HCT116 (cell line): ENCODE results near the gene SLC17A4. TPM values are rescaled to one million over a fixed set of nuclear protein-coding genes. Genes with fewer than 3 reads are reported as not detected.

ENCODE experiments used
- ATAC-seq: fragments of 200-7000 bp; cut with Tn5 transposase; 2 replicates; pipeline ENCODE4 v1.9.1; 2020; ENCODE audit warnings: mild to moderate bottlenecking, moderate library complexity
- BruUV-seq: library from RNA; stranded (reverse); fragments of 400-500 nt; replicated peaks from 2 replicates; lab custom pipeline; 2021; lab: Mats Ljungman, UMichigan
- CTCF ChIA-PET: fragments of 300-600 bp; sonication (Branson Sonifier 250); formaldehyde crosslinking; loops from one replicate; lab custom pipeline; 2021; ENCODE audit warnings: antibody characterized with exemption; lab: Charles Lee
- POLR2A ChIA-PET: fragments of 300-600, 350-600 bp; sonication (Branson Sonifier 250); formaldehyde crosslinking; loops from one replicate; lab custom pipeline; 2021; ENCODE audit warnings: antibody characterized with exemption; lab: Charles Lee
- RAD21 ChIA-PET, 2 experiments: fragments of 300-600 bp; sonication (Branson Sonifier 250); formaldehyde crosslinking; loops; one replicate each; lab custom pipeline; 2023; ENCODE audit warnings: low total read pairs in 2 of 2; ENCODE audit not compliant: uncharacterized antibody in 2 of 2, unreplicated experiment in 2 of 2, low non-redundant PET in 1 of 2; lab: Charles Lee
- DNase-seq: peaks from one replicate; pipeline ENCODE4 v3.0.0-alpha.2; 2010; ENCODE audit warnings: low read depth, low spot score
- H2AFZ ChIP-seq: fragments of 200-600 bp; shearing (Covaris generic), sonication (generic); 2 replicates; pipeline ENCODE4 v1.6.1; 2017; ENCODE audit warnings: low read depth, mixed run types, mixed read lengths, antibody characterized with exemption, low read length; ENCODE audit not compliant: poor library complexity, severe bottlenecking
- H3K27ac ChIP-seq: 2 replicates; pipeline ENCODE4 v1.5.1; 2012; ENCODE audit warnings: low read depth, low read length
- H3K27me3 ChIP-seq: fragments of 200-600 bp; sonication (generic); 2 replicates; pipeline ENCODE4 v1.6.1; 2016; ENCODE audit warnings: mixed run types, low read length, mixed read lengths; ENCODE audit not compliant: insufficient read depth
- H3K36me3 ChIP-seq, 2 experiments: fragments of 200-500 bp in 1 of 2; fragments of 200-600 bp in 1 of 2; sonication (Bioruptor generic) in 1 of 2; sonication (generic) in 1 of 2; 2 replicates each; pipeline versions ENCODE4 v1.5.1 to v1.6.1; 2014 to 2016; ENCODE audit warnings: low read length in 2 of 2, inconsistent platforms in 1 of 2, mixed read lengths in 1 of 2, mixed run types in 1 of 2; ENCODE audit not compliant: insufficient read depth in 2 of 2, control insufficient read depth in 1 of 2
- H3K4me1 ChIP-seq, 2 experiments: fragments of 200-600 bp in 1 of 2; sonication (generic) in 1 of 2; 2 replicates each; pipeline versions ENCODE4 v1.5.1 to v1.6.1; 2012 to 2017; ENCODE audit warnings: low read length in 2 of 2, inconsistent platforms in 1 of 2, mild to moderate bottlenecking in 1 of 2, mixed read lengths in 1 of 2, mixed run types in 1 of 2, moderate library complexity in 1 of 2; ENCODE audit not compliant: insufficient read depth in 2 of 2, control insufficient read depth in 1 of 2
- H3K4me2 ChIP-seq: fragments of 200-600 bp; sonication (generic); 2 replicates; pipeline ENCODE4 v1.6.1; 2017; ENCODE audit warnings: mixed run types, low read length, mixed read lengths
- H3K4me3 ChIP-seq, 2 experiments: fragments of 200-600 bp in 1 of 2; sonication (generic) in 1 of 2; replicated peaks in 1 of 2; 2 replicates each; pipeline ENCODE4 v1.5.1; 2011 to 2016; ENCODE audit warnings: low read length in 2 of 2, control low read depth in 1 of 2, low read depth in 1 of 2, mild to moderate bottlenecking in 1 of 2, mixed read lengths in 1 of 2, mixed run types in 1 of 2
- H3K79me2 ChIP-seq: fragments of 200-600 bp; sonication (generic); 2 replicates; pipeline ENCODE4 v1.6.1; 2017; ENCODE audit warnings: mild to moderate bottlenecking, mixed run types, low read length, moderate library complexity, mixed read lengths; ENCODE audit not compliant: insufficient read depth
- H3K9ac ChIP-seq: fragments of 200-600 bp; sonication (generic); 2 replicates; pipeline ENCODE4 v1.6.1; 2016; ENCODE audit warnings: low read length, mixed read lengths
- H3K9me2 ChIP-seq: fragments of 200-600 bp; sonication (generic), shearing (Covaris generic); 2 replicates; pipeline ENCODE4 v1.6.1; 2017; ENCODE audit warnings: mixed run types, mild to moderate bottlenecking, moderate library complexity; ENCODE audit not compliant: insufficient read depth
- H3K9me3 ChIP-seq, 2 experiments: fragments of 200-500 bp in 1 of 2; fragments of 200-600 bp in 1 of 2; sonication (Bioruptor generic) in 1 of 2; sonication (generic) in 1 of 2; 2 replicates each; pipeline ENCODE4 v1.6.1; 2014 to 2017; ENCODE audit warnings: low read length in 2 of 2, mixed read lengths in 2 of 2, inconsistent platforms in 1 of 2, low read depth in 1 of 2, mild to moderate bottlenecking in 1 of 2, mixed run types in 1 of 2, moderate library complexity in 1 of 2; ENCODE audit not compliant: control insufficient read depth in 1 of 2, insufficient read depth in 1 of 2
- H4K20me1 ChIP-seq: fragments of 200-600 bp; sonication (generic), shearing (Covaris generic); 2 replicates; pipeline ENCODE4 v1.6.1; 2017; ENCODE audit warnings: mixed run types, mild to moderate bottlenecking, moderate library complexity; ENCODE audit not compliant: insufficient read depth
- CTCF ChIP-seq, 3 experiments: fragments of 200-600 bp in 1 of 3; sonication (generic) in 1 of 3; IDR thresholded peaks in 2 of 3; conservative IDR thresholded peaks in 1 of 3; 2 replicates each; pipeline ENCODE4 v1.5.1; 2012 to 2017; ENCODE audit warnings: low read depth in 2 of 3, low read length in 2 of 3, antibody characterized with exemption in 1 of 3, borderline replicate concordance in 1 of 3, control low read depth in 1 of 3, mild to moderate bottlenecking in 1 of 3, mixed read lengths in 1 of 3, mixed run types in 1 of 3, moderate library complexity in 1 of 3; ENCODE audit not compliant: insufficient read depth in 1 of 3
- EGR1 ChIP-seq: IDR thresholded peaks from 2 replicates; pipeline ENCODE4 v1.6.1; 2012; ENCODE audit warnings: low read depth
- EZH2 ChIP-seq: fragments of 200-600 bp; sonication (generic); IDR thresholded peaks from 2 replicates; pipeline ENCODE4 v1.6.1; 2017; ENCODE audit warnings: antibody characterized with exemption, mixed run types
- FOSL1 ChIP-seq: IDR thresholded peaks from 2 replicates; pipeline ENCODE4 v1.6.1; 2012; ENCODE audit warnings: low read depth
- JUND ChIP-seq: IDR thresholded peaks from 2 replicates; pipeline ENCODE4 v1.6.1; 2012
- MAX ChIP-seq: IDR thresholded peaks from 2 replicates; pipeline ENCODE4 v1.6.1; 2012
- REST ChIP-seq: IDR thresholded peaks from 2 replicates; pipeline ENCODE4 v1.6.1; 2012; ENCODE audit warnings: low read depth
- SIN3A ChIP-seq: IDR thresholded peaks from 2 replicates; pipeline ENCODE4 v1.6.1; 2012; ENCODE audit warnings: low read depth
- SP1 ChIP-seq: IDR thresholded peaks from 2 replicates; pipeline ENCODE4 v1.6.1; 2012; ENCODE audit warnings: low read depth
- SRF ChIP-seq: IDR thresholded peaks from 2 replicates; pipeline ENCODE4 v1.6.1; 2012; ENCODE audit warnings: low read depth
- TCF7L2 ChIP-seq: IDR thresholded peaks from 2 replicates; pipeline ENCODE4 v1.7.0; 2011; ENCODE audit warnings: borderline replicate concordance, inconsistent platforms; ENCODE audit not compliant: insufficient read depth, insufficient read length; ENCODE audit errors: extremely low read depth
- YY1 ChIP-seq: IDR thresholded peaks from 2 replicates; pipeline ENCODE4 v1.6.1; 2011; ENCODE audit warnings: low read length, low read depth, moderate library complexity, mild to moderate bottlenecking; ENCODE audit not compliant: insufficient replicate concordance; ENCODE audit errors: extremely low read depth
- ZBTB33 ChIP-seq: IDR thresholded peaks from 2 replicates; pipeline ENCODE4 v1.6.1; 2011; ENCODE audit warnings: mild to moderate bottlenecking, low read length, moderate library complexity; ENCODE audit not compliant: insufficient replicate concordance; ENCODE audit errors: extremely low read depth
- ZFX ChIP-seq: fragments of 450-650 bp; IDR thresholded peaks from 2 replicates; pipeline ENCODE4 v1.6.1; 2017
- ZNF274 ChIP-seq: fragments of 200-500 bp; sonication (Bioruptor generic); IDR thresholded peaks from 2 replicates; pipeline ENCODE4 v1.6.1; 2014; ENCODE audit warnings: mild to moderate bottlenecking, low read depth, low read length, inconsistent platforms
- intact Hi-C: fragments of 100-400 bp; cut with micrococcal nuclease; formaldehyde crosslinking; loops from 2 replicates; pipeline ENCODE4 v1.10.0; 2022
- total RNA-seq: library from RNA; stranded (reverse); gene quantifications from one replicate; pipeline ENCODE4 v1.2.1, GENCODE V29; 2021; ENCODE audit not compliant: unreplicated experiment

The SLC17A4 gene
- total RNA-seq, 1 experiment from 2014 or later = not detected

GRCh38 chr6:25821341-25821740 lies 66.8 kb downstream of the SLC17A4 start (continued):
- TF ChIP-seq MAX (no peak), SIN3A (no peak)

- RAD21 ChIA-PET = no interaction called here
- H3K79me2 ChIP-seq = no peaks in the 10 kb centered on the region
- intact Hi-C loops = no loop called here
- H3K36me3 ChIP-seq = no peaks in the 10 kb centered on the region
- no peaks in the 10 kb centered on the region for H3K27me3 ChIP-seq
- no peak overlapping the region for H3K4me2 ChIP-seq
- CTCF ChIA-PET = no interaction called here
- no peaks in the 10 kb centered on the region for H4K20me1 ChIP-seq
- DNase-seq (no peak), ATAC-seq (no peak)
- H3K27ac ChIP-seq = no peak overlapping the region
- TF ChIP-seq EGR1 = no peak
- no peak for TF ChIP-seq TCF7L2
- no peak for TF ChIP-seq CTCF (IDR thresholded peaks at IDR 0.05 in 2 of 3, conservative IDR thresholded peaks at IDR 0.05 in 1 of 3; ENCODE audit: borderline replicate concordance in 1 of 3, insufficient read depth in 1 of 3, low read depth in 2 of 3, low read length in 2 of 3)
- TF ChIP-seq SRF = no peak
- TF ChIP-seq MAX = no peak
- TF ChIP-seq YY1 = no peak
- no peak for TF ChIP-seq REST
- no peak for TF ChIP-seq ZNF274
- TF ChIP-seq ZBTB33 = no peak
- no peak for TF ChIP-seq SP1
- no peak for TF ChIP-seq FOSL1
- no peak for TF ChIP-seq SIN3A
- TF ChIP-seq ZFX = no peak
- no peak for TF ChIP-seq EZH2
- TF ChIP-seq JUND = no peak
- POLR2A ChIA-PET = no interaction called here
- H3K9me2 ChIP-seq = no peaks in the 10 kb centered on the region
- H3K4me1 ChIP-seq = no peaks in the 10 kb centered on the region
- no peaks in the 10 kb centered on the region for H3K9me3 ChIP-seq
- no peak overlapping the region for H3K9ac ChIP-seq
- no peak overlapping the region for H2AFZ ChIP-seq
- H3K4me3 ChIP-seq = no peak overlapping the region
- no TSS peak for BruUV-seq
Observed at GRCh38 chr6:25829375-25829774, 74.8 kb downstream of the SLC17A4 start.
